ENCODE results near the gene TMEM151A.
A peak's percentile ranks its signal among the peaks of the same experiment; 100 is the strongest.

Gene TMEM151A

GRCh38 chr11:66283461-66284105, 8.1 kb upstream of the TMEM151A start:
- DNase-seq = no peak

DNA sequence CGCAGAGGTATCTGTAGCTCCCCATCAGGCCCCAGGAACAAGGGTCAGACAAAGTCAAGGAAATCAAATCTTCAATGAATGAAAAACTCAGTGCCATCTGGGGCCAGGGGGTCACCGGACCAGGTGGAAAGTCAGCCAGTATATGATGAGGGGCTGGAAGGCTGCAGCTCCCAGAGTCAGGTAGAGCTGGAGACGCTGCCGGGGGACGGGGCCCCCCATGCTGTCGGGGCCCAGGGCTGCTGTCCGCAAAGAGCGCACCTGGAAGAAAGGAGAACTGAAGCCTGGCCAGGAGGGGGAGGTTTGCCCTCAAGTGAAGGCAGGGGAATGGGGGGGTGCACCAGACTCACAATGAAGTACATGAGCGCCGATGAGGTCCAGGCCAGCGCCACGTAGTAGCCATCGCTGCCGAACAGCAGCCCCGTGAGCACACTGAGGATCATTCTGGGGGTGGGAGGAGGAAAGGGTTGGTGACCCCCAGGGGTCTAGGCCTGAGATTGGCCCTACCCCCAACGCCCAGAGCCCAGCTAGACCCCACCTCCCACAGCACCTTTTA, 7.1 kb upstream of the TMEM151A start:
- no peak for DNase-seq

DNA sequence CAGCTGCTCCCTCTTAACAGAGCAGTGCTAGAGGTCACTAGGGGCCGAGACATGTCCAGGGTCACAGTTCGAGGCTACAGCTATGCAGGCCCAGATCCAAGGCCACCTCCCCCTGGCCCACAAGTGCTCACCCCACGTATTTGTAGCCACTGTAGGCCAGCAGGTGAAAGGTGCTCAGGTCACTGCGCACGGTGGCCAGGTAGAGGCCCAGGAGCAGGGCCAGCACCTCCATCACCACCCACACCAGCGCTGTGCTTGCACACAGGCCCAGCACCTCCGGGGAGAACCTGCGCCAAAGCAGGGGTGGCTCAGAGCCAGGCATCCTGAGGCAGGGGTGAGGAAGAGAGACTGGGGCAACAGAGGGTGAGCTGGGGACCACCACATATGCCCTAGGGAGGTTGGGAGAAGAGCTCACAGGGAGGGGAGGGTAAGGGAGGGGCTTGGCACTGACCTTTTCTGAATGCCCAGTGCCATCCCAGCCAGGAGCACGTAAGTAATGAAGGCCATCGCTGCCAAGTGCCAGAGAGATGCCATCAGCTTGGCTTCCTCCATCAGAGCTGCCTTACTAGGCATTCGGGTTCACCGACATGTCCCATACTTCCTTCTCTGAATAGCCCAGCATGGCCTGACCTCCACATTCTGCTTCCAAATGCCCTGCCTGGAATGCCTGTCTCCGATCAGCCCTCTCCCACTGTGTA, 6.3 kb upstream of the TMEM151A start:
- DNase-seq = no peak

GRCh38 chr11:66286699-66287098, 5.0 kb upstream of the TMEM151A start:
- no peak for DNase-seq

- DNase-seq = no peak
These were observed 4.3 kb upstream of the TMEM151A start for GRCh38 chr11:66287211-66287888.

GRCh38 chr11:66287889-66288670, 3.6 kb upstream of the TMEM151A start:
- DNase-seq = no peak

DNA sequence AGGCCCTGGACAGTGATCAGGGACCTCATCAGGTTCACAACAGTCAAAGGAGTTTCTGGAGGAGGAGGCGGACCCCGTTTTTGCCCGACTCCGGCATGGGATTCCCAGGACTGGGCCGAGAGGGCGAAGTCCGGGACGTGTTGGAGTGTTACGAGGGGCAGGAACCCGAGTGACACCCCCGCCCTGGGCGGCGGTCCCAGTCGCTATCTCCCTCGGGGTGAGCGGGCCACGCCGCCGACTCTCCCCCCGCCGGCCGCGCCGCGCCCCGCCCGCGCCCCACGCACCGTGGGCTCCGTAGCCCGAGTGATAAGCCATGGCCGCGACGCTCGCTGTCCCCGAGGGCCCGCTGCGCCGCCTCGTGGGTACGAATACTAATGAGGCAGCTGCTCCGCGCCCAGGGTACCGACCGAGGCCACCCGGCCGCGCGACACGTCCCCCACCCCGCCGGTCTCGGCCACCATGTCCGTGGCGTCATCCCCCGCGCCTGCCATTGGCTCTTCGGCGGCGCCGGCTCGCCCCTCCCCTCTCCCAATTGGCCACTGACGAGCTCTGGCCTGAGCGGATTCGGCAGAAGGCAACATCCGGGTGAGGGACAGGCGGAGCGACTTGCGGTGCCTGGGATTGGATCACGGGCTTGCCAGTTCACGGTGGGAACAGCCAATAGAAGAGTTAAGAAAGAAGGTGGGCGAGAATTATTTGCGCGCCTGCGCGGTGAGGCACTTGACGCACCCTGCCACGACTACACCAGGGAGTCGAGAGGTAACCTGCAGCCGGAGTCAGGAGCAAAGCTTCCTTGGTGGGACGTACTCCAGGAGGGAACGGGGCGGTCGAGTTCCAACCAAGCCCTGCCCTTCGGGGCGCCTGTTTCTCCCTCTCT, 2.8 kb upstream of the TMEM151A start, which contains the start of gene YIF1A:
YIF1A (minus strand) TSS at position 473 of the 877 bp plus-strand sequence; CDS start at position 315, 158 bp downstream.
- DNase-seq = peak; percentile 95

- no peak for DNase-seq
These were observed 2.0 kb upstream of the TMEM151A start for GRCh38 chr11:66289548-66290329.

GRCh38 chr11:66290330-66290621, 1.4 kb upstream of the TMEM151A start:
- DNase-seq = no peak

DNA sequence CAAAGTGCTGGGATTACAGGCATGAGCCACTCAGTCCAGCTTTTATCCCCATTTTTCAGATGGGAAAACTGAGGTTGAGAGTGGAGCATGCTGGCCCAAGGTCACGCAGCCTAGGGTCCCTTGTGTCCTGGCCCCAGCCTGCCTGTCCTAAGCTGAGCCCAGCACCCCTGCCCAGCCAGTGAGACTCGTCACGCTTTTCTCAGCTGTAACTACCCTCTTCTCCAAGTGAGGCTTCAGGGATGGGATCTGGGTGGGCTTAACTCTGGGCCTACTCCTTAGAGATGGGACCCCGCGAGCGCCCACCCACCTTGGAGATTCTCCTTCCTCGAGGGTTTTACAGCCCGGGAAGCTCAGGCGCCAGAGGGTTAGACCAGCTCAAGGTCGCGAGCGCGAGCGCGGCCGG, 390 bp upstream of the TMEM151A start:
- no peak for DNase-seq

- no peak for DNase-seq
These were observed 1.0 kb downstream of the TMEM151A start for GRCh38 chr11:66292543-66293332.

- no peak for DNase-seq
These were observed 1.7 kb downstream of the TMEM151A start for GRCh38 chr11:66293352-66293751.

GRCh38 chr11:66293777-66294625, 2.3 kb downstream of the TMEM151A start:
- DNase-seq = no peak

GRCh38 chr11:66294626-66295620, 3.2 kb downstream of the TMEM151A start:
- DNase-seq = no peak

- DNase-seq = no peak
These were observed 5.9 kb downstream of the TMEM151A start for GRCh38 chr11:66297610-66298009.

DNA sequence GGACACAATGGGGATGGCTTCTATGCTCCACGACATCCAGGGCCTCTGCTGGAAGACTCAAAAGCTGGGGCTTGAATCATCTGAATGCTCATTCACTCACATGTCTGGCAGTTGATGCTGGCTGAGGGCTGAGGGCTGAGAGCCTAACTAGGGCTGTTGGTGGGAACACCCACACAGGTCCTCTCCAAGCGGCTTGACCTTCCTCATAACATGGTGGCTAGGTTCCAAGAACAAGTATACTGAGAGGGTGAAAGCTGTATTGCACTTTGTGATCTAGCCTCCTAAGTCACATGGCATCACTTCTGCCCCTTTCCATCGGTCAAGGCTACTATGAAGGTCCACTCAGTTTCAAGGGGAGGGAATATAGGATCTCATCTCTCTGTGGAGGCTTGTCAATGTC, 7.5 kb downstream of the TMEM151A start:
- no peak for DNase-seq

DNA sequence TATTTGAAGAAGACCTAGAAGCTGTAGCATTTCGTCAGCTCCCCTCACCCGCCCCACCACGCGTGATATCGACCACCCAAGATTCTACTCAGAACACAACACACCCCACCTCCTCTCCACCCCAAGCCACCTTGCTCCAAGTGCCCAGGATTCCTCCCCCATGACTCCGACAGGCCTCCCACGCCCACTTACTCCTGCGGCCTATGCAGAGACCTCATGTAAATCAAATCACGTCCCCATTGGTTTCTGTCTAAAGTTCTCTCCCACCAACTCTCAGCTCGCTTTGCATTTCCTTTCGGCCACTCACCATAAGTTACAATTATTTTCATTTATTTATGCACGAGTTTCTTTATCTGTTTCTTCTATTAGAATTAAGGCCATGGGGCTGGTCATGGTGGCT, 11.0 kb downstream of the TMEM151A start:
- DNase-seq = no peak

DNA sequence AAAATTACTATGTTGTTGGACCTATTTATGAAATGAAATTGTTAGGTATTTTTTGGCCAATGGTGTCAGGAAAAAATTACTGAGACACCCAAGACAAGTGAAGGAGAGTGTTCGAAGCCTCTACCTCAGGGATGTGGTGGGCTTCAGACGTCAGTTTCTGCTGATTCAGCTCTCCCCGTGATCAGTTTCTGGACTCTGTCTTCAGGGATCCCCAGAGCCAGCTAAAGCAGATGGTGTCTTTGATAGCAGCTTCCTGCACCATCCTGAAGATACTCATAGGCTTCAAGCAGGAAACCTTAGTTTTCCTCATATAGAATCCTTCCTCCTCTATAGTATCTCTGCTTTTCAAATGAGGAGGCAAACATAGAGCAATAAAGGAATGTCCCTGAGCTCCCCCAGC, 17.8 kb downstream of the TMEM151A start:
- no peak for DNase-seq

All from right kidney (tissue), 1 donor.